Erythroblast (primary cell): ENCODE measurements around the gene LIAS.

Source experiments
- GATA1 ChIP-seq: IDR thresholded peaks from 2 replicates; pipeline ENCODE4 v1.6.1; 2011; ENCODE audit warnings: low read depth, mild to moderate bottlenecking, control low read depth, low read length, moderate library complexity
- POLR2A ChIP-seq: IDR thresholded peaks from 2 replicates; pipeline ENCODE4 v1.6.1; 2011; ENCODE audit warnings: mild to moderate bottlenecking, low read length

DNA sequence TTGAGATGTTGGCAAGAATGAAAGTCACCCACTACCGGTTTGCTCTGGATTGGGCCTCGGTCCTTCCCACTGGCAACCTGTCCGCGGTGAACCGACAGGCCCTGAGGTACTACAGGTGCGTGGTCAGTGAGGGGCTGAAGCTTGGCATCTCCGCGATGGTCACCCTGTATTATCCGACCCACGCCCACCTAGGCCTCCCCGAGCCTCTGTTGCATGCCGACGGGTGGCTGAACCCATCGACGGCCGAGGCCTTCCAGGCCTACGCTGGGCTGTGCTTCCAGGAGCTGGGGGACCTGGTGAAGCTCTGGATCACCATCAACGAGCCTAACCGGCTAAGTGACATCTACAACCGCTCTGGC lies 12.4 kb upstream of the LIAS start:
- no peak for TF ChIP-seq POLR2A
- TF ChIP-seq GATA1, result no peak
